Stomach (tissue), 4 donors: Measurements from ENCODE around the gene NENF.

ENCODE experiments used
- CTCF ChIP-seq, 7 experiments: fragments of 450-650 bp in 4 of 7; fragments of 200-600 bp in 3 of 7; sonication (generic) in 3 of 7; IDR thresholded peaks; one replicate each; pipeline ENCODE4 v1.5.1; 2016 to 2019; ENCODE audit warnings: antibody characterized with exemption in 7 of 7, control low read depth in 2 of 7, mild to moderate bottlenecking in 1 of 7
- EP300 ChIP-seq: sonication (generic); formaldehyde crosslinking; IDR thresholded peaks from one replicate; pipeline ENCODE4 v1.6.1; 2017; ENCODE audit warnings: antibody characterized with exemption
- POLR2A ChIP-seq, 4 donors: fragments of 450-650 bp; IDR thresholded peaks; one replicate each; pipeline ENCODE4 v1.6.1; 2016; ENCODE audit warnings: antibody characterized with exemption in 4 of 4, control low read depth in 2 of 4, mild to moderate bottlenecking in 1 of 4, moderate library complexity in 1 of 4
- POLR2AphosphoS5 ChIP-seq, 3 donors: sonication (generic); formaldehyde crosslinking; IDR thresholded peaks; one replicate each; pipeline ENCODE4 v1.6.1; 2016; ENCODE audit warnings: antibody characterized with exemption in 3 of 3

- no peak for TF ChIP-seq CTCF (IDR thresholded peaks at IDR 0.05)
- TF ChIP-seq POLR2A (IDR thresholded peaks at IDR 0.05), result no peak
- TF ChIP-seq EP300, result no peak
- no peak for TF ChIP-seq POLR2AphosphoS5 (IDR thresholded peaks at IDR 0.05)
These were observed 58.7 kb downstream of the NENF start for GRCh38 chr1:212491454-212491853.
